GM12878 (cell line): ENCODE measurements around the gene LRP1.

Experiments
- ATF3 ChIP-seq: IDR thresholded peaks from 2 replicates; pipeline ENCODE4 v1.6.1; 2011; ENCODE audit warnings: low read depth, mild to moderate bottlenecking, low read length, moderate library complexity, borderline replicate concordance; ENCODE audit errors: extremely low read depth
- CTCF ChIP-seq, 3 experiments: IDR thresholded peaks in 2 of 3; conservative IDR thresholded peaks in 1 of 3; 2 replicates each; pipeline ENCODE4 v1.5.1; 2011; ENCODE audit warnings: low read depth in 3 of 3, low read length in 3 of 3, mild to moderate bottlenecking in 3 of 3, control low read depth in 2 of 3, moderate library complexity in 2 of 3, inconsistent platforms in 1 of 3, mixed read lengths in 1 of 3; ENCODE audit not compliant: control insufficient read depth in 2 of 3, insufficient read depth in 1 of 3; ENCODE audit errors: extremely low read depth in 1 of 3
- FOXM1 ChIP-seq: IDR thresholded peaks from 2 replicates; pipeline ENCODE4 v1.6.1; 2012; ENCODE audit warnings: low read depth, mild to moderate bottlenecking, inconsistent platforms, low read length, moderate library complexity
- JUND ChIP-seq: IDR thresholded peaks from 2 replicates; pipeline ENCODE4 v1.6.1; 2012; ENCODE audit warnings: low read depth, mild to moderate bottlenecking, low read length, improper control_type of control experiment, moderate library complexity
- LARP7 ChIP-seq: fragments of 450-650 bp; IDR thresholded peaks from 2 replicates; pipeline ENCODE4 v1.6.1; 2017; ENCODE audit warnings: mild to moderate bottlenecking
- TF ChIP-seq, protein P1 (sequence below): fragments of 450-650 bp; IDR thresholded peaks from 2 replicates; pipeline ENCODE4 v1.6.1; 2017; ENCODE audit warnings: mild to moderate bottlenecking

GRCh38 chr12:57099047-57099714 is 29.1 kb upstream of the LRP1 start:
- TF ChIP-seq JUND (no peak), LARP7 (no peak), ATF3 (no peak), FOXM1 (no peak), CTCF (IDR thresholded peaks at IDR 0.05 in 2 of 3, conservative IDR thresholded peaks at IDR 0.05 in 1 of 3; ENCODE audit: control insufficient read depth in 2 of 3, extremely low read depth in 1 of 3, insufficient read depth in 1 of 3, low read depth in 3 of 3, low read length in 3 of 3) (no peak)
- TF ChIP-seq, protein P1, sequence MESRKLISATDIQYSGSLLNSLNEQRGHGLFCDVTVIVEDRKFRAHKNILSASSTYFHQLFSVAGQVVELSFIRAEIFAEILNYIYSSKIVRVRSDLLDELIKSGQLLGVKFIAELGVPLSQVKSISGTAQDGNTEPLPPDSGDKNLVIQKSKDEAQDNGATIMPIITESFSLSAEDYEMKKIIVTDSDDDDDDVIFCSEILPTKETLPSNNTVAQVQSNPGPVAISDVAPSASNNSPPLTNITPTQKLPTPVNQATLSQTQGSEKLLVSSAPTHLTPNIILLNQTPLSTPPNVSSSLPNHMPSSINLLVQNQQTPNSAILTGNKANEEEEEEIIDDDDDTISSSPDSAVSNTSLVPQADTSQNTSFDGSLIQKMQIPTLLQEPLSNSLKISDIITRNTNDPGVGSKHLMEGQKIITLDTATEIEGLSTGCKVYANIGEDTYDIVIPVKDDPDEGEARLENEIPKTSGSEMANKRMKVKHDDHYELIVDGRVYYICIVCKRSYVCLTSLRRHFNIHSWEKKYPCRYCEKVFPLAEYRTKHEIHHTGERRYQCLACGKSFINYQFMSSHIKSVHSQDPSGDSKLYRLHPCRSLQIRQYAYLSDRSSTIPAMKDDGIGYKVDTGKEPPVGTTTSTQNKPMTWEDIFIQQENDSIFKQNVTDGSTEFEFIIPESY: no peak
